GM18858 (cell line): ENCODE results near the gene CYB561A3.

ENCODE experiments used
- ATAC-seq: cut with Tn5 transposase; IDR thresholded peaks from one replicate; pipeline ENCODE4 v1.9.1; 2021; ENCODE audit not compliant: unreplicated experiment

Gene CYB561A3

GRCh38 chr11:61369372-61370348, 8.0 kb upstream of the CYB561A3 start:
- ATAC-seq = no peak

- ATAC-seq = no peak
These were observed 7.0 kb upstream of the CYB561A3 start for GRCh38 chr11:61368646-61369045.

- no peak for ATAC-seq
These were observed 5.7 kb upstream of the CYB561A3 start for GRCh38 chr11:61367406-61367805.

- ATAC-seq = no peak
These were observed 2.5 kb upstream of the CYB561A3 start for GRCh38 chr11:61364012-61364675.

GRCh38 chr11:61362542-61362875, 827 bp upstream of the CYB561A3 start:
- ATAC-seq = no peak

- ATAC-seq = no peak
These were observed 393 bp downstream of the CYB561A3 start for GRCh38 chr11:61361237-61361740.

- ATAC-seq = no peak
These were observed 2.2 kb downstream of the CYB561A3 start for GRCh38 chr11:61359516-61359915.

- ATAC-seq = no peak
These were observed 3.1 kb downstream of the CYB561A3 start for GRCh38 chr11:61358566-61358965.

- ATAC-seq = no peak
These were observed 3.8 kb downstream of the CYB561A3 start for GRCh38 chr11:61357894-61358239.

- peak; percentile 59 for ATAC-seq
These were observed 4.3 kb downstream of the CYB561A3 start for GRCh38 chr11:61357233-61357893.

GRCh38 chr11:61356706-61357105, 5.0 kb downstream of the CYB561A3 start:
- ATAC-seq = no peak

GRCh38 chr11:61354208-61354607, 7.5 kb downstream of the CYB561A3 start:
- no peak for ATAC-seq

GRCh38 chr11:61353131-61354067, 8.3 kb downstream of the CYB561A3 start:
- no peak for ATAC-seq

GRCh38 chr11:61352038-61352437, 9.6 kb downstream of the CYB561A3 start:
- ATAC-seq = no peak

- ATAC-seq = no peak
These were observed 10.9 kb downstream of the CYB561A3 start for GRCh38 chr11:61350803-61351202.

GRCh38 chr11:61350336-61350735, 11.3 kb downstream of the CYB561A3 start:
- no peak for ATAC-seq

GRCh38 chr11:61349916-61350315, 11.8 kb downstream of the CYB561A3 start:
- no peak for ATAC-seq

- ATAC-seq = no peak
These were observed 12.4 kb downstream of the CYB561A3 start for GRCh38 chr11:61349189-61349751.

- ATAC-seq = no peak
These were observed 13.7 kb downstream of the CYB561A3 start for GRCh38 chr11:61347916-61348461.
